ENCODE results near the gene SCG5. TPM values are rescaled to one million over a fixed set of nuclear protein-coding genes. Genes with fewer than 3 reads are reported as not detected.
"Not testable (repeated sequence)": the region's sequence is repeated elsewhere in the genome, so short reads cannot be mapped to it uniquely, and the experiment has no call there.

SCG5 gene
- total RNA-seq, 1 experiment from 2014 or later, result 23.9 TPM

DNA sequence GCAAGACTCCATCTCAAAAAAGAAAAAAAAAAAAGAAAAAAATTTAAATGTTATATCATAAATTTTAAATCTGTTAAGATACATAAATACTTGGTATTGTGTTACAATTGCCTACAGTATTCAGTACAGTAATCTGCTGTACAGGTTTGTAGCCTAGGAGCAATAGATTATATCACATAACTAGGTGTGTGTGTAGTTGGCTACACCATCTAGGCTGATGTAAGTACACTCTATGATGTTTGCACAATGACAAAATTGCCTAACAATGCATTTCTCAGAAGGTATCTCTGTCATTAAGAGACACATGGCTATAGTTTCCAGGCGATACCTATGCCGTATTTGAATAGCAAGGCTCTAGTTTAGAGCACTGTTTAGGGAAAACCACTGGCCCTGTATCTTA is 32.0 kb upstream of the SCG5 start:
- H2BK15ac ChIP-seq (ENCODE audit: low read depth, low read length); H3K27ac ChIP-seq (ENCODE audit: insufficient read length, low read depth, low read length); H4K20me1 ChIP-seq (ENCODE audit: control insufficient read depth, insufficient read depth, insufficient read length); H2BK120ac ChIP-seq (ENCODE audit: low read depth, low read length, poor library complexity, severe bottlenecking); H3K79me1 ChIP-seq (ENCODE audit: insufficient read depth, low read depth, low read length, poor library complexity, severe bottlenecking); H3K23ac ChIP-seq (ENCODE audit: insufficient read length, low read depth, low read length); H3K4me1 Mint-ChIP-seq; H2BK20ac ChIP-seq (ENCODE audit: low read depth, low read length, poor library complexity, severe bottlenecking); H4K8ac ChIP-seq (replicated peaks; ENCODE audit: insufficient read length, low read depth, low read length); H2BK5ac ChIP-seq (ENCODE audit: insufficient read length, low read length); H3K9me3 ChIP-seq (ENCODE audit: control insufficient read depth, low read depth, low read length); H3K56ac ChIP-seq (ENCODE audit: insufficient read length, low read depth, low read length); H3T11ph ChIP-seq (ENCODE audit: low read length); H3K27ac Mint-ChIP-seq; H3K4me3 Mint-ChIP-seq; H3K4me1 ChIP-seq (ENCODE audit: insufficient read depth, low read length); H4K91ac ChIP-seq (ENCODE audit: insufficient read length, low read depth, low read length); H3K9ac ChIP-seq (ENCODE audit: extremely low read depth, insufficient read length, low read length); H3K4ac ChIP-seq (ENCODE audit: low read depth, low read length); H2AFZ ChIP-seq (ENCODE audit: low read length); H3K27me3 ChIP-seq (ENCODE audit: insufficient read depth, low read length); H3K9me3 Mint-ChIP-seq; H3K27me3 Mint-ChIP-seq (ENCODE audit: low read depth); H2AK5ac ChIP-seq (ENCODE audit: insufficient read length, low read length); H3K4me2 ChIP-seq (ENCODE audit: insufficient read depth, insufficient read length, low read length); H3K23me2 ChIP-seq (ENCODE audit: insufficient read length, low read depth, low read length, poor library complexity, severe bottlenecking); DNase-seq; H2BK12ac ChIP-seq (ENCODE audit: insufficient read length, low read depth, low read length); H3K36me3 Mint-ChIP-seq (ENCODE audit: insufficient read depth in 1 of 3, low read depth in 3 of 3); H3K79me2 ChIP-seq (ENCODE audit: insufficient read depth, low read length); H3K14ac ChIP-seq (ENCODE audit: insufficient read depth, low read length); H3K18ac ChIP-seq (ENCODE audit: insufficient read length, low read depth, low read length); H4K5ac ChIP-seq (ENCODE audit: insufficient read length, low read depth, low read length): not testable (repeated sequence)
- WGBS (ENCODE audit: extremely low coverage, insufficient read length, low lambda C conversion rate), result no CpG with 5 or more reads among the region's 2 CpGs

All from H9 (cell line).